ENCODE measurements around the gene RCAN1. TPM values are rescaled to one million over a fixed set of nuclear protein-coding genes. Genes with fewer than 3 reads are reported as not detected.

The RCAN1 gene
- total and polyA plus RNA-seq, 2 of the 8 experiments (the other 6 are each of a cell fraction or from before 2014, with no cell fraction given), result 1.7 to 6.4 TPM

- TF ChIP-seq RBBP5 (IDR thresholded peaks at IDR 0.05; ENCODE audit: borderline replicate concordance, low read depth, low read length) (no peak), HDAC2 (IDR thresholded peaks at IDR 0.05; ENCODE audit: borderline replicate concordance in 1 of 2, low read depth in 2 of 2, low read length in 2 of 2) (no peak)
Observed at GRCh38 chr21:34615487-34615814, 538 bp upstream of the RCAN1 start (continued).
